ENCODE measurements around the gene RBFOX2.

GRCh38 chr22:36026741-36027140 lies 1.9 kb downstream of the RBFOX2 start:
- TF ChIP-seq CTCF (IDR thresholded peaks at IDR 0.05; ENCODE audit: extremely low read depth in 1 of 2, insufficient read depth in 1 of 2, low read depth in 1 of 2, low read length in 2 of 2) = no peak
- TF ChIP-seq POLR2AphosphoS5 (IDR thresholded peaks at IDR 0.05; ENCODE audit: insufficient read depth, low read depth, low read length) = no peak
